VCaP (cell line): ENCODE data around the gene BMP2.

Experiments
- H3K27ac ChIP-seq: fragments of 450-650 bp; 2 replicates; pipeline ENCODE4 v1.5.1; 2017
- TF ChIP-seq, protein P1 (sequence below): fragments of 450-650 bp; conservative IDR thresholded peaks from 2 replicates; pipeline ENCODE4 v1.5.1; 2017; ENCODE audit warnings: mild to moderate bottlenecking, moderate library complexity

The BMP2 gene

DNA sequence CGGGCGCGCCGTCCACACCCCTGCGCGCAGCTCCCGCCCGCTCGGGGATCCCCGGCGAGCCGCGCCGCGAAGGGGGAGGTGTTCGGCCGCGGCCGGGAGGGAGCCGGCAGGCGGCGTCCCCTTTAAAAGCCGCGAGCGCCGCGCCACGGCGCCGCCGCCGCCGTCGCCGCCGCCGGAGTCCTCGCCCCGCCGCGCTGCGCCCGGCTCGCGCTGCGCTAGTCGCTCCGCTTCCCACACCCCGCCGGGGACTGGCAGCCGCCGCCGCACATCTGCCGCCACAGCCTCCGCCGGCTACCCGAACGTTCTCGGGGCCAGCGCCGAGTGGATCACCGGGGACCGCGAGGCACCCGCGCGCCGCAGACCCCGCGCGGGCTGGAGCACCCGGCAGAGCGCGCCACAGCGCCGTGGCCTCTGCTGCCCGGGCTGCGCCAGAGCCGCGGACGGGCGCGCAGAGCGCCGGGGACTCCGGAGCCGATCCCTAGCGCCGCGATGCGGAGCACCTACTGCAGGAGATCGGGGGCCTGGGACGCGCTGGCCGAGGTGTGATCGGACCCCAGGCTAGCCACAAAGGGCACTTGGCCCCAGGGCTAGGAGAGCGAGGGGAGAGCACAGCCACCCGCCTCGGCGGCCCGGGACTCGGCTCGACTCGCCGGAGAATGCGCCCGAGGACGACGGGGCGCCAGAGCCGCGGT is at the start of gene BMP2:
Gene BMP2, plus strand, starts transcription at position 151 of the 692 bp plus-strand sequence. CDS start 2,441 bp downstream, outside the sequence.
- TF ChIP-seq, protein P1, sequence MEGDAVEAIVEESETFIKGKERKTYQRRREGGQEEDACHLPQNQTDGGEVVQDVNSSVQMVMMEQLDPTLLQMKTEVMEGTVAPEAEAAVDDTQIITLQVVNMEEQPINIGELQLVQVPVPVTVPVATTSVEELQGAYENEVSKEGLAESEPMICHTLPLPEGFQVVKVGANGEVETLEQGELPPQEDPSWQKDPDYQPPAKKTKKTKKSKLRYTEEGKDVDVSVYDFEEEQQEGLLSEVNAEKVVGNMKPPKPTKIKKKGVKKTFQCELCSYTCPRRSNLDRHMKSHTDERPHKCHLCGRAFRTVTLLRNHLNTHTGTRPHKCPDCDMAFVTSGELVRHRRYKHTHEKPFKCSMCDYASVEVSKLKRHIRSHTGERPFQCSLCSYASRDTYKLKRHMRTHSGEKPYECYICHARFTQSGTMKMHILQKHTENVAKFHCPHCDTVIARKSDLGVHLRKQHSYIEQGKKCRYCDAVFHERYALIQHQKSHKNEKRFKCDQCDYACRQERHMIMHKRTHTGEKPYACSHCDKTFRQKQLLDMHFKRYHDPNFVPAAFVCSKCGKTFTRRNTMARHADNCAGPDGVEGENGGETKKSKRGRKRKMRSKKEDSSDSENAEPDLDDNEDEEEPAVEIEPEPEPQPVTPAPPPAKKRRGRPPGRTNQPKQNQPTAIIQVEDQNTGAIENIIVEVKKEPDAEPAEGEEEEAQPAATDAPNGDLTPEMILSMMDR: peak; percentile 21
- no peak within 1 kb of the TSS for H3K27ac ChIP-seq

DNA sequence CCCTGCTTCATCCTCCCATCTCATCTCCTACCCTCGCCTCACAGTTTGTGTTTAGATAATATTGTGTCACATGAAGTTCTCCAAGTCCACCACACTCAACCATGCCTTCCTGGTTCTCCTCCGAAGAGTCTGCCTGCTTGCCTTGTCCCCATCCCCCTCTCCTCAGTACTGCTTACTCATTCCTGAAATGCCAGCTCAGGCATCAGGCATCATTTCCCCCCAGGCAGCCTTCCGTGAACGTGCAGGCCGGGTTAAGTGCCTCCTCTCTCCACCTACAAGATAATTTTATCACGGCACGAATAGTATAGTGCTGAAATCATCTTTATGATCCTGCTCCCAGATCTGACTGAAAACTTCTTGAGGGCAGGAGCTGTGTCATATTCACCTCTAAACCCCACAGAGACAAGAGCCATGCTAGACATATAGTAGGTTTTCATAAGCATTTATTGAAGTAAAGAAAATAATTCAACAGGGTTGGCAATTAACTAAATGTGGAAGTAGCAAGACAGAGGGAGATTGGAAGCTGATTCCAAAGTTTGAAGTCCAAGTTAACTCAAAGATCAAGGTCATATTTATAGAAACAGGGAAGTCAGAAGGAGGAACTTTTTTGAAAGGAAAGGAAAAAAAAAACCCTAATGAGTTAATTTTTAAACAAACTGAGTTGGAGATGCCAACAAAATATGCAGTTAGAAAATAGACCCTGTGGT is 48.7 kb upstream of the BMP2 start:
- H3K27ac ChIP-seq: no peak overlapping the region
- TF ChIP-seq, protein P1: no peak

DNA sequence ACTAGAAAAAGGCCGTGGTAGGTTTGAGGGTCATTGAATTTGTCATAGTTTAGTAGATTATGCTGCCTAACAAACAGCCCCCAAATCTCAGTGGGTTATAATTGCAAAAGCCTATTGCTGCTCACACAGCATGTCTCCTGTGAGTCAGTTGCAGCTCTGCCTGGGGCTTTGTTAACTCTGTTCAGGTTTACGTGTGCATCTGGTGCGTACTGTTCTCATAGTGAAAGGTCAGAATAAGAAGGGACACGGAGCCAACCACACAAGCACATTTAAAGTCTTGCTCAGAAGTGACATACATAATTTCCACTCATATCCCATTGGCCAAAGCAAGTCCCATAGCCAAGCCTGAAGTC is 48.1 kb upstream of the BMP2 start:
- TF ChIP-seq, protein P1: no peak

DNA sequence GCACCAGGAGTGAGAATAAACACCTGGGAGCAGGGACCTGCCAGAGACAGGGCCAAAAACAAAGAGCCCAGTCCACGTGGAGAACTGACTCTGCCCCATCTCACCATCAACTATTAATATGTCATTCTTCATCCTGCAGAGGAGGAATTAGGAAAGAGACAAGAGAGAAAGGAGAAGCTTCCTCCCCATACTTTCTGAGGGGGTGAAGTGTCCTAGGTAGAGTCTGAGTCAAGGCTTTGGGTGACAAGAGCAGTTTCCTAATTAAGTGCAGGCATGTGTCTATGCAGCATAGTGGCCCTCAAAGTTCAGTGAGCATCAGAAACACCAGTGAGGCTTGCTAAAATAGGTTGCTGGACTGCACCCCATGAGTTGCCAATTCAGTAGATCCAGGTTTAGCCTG is 40.7 kb upstream of the BMP2 start:
- H3K27ac ChIP-seq: no peak overlapping the region
- TF ChIP-seq, protein P1: no peak

More for the DNA sequence above, 48.1 kb upstream of the BMP2 start:
- no peak overlapping the region for H3K27ac ChIP-seq

DNA sequence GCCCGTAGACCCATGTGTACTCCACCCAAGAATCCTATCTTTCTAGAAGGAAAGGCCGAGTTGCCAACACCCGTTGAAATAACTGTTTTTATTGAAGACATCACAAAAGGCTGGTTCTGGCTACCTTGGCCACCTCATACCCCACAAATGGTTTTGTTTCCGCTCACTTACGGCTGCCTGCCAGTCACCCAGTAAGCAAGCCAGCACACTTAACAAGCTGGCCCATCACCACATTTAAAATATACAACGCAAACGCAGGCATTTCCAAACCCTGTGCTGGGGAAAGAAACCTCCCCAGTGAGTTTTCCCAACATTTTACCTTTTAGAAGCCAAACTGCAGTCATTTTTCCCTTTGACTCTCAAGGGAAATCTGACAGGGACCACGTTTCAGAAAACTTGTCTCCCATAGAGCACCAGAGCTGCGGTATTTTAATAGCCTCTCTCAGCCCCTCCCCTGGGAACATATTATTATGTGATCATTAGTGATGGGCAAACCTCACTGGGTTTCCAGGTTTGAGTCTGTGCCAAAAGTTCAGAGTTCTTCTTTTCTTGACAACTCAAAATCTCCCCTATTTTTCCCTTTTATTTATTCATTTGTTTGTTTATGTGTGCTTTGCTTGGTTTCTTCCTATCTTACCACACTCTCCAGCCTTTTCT is 36.7 kb upstream of the BMP2 start:
- no peak overlapping the region for H3K27ac ChIP-seq
- TF ChIP-seq, protein P1: no peak

DNA sequence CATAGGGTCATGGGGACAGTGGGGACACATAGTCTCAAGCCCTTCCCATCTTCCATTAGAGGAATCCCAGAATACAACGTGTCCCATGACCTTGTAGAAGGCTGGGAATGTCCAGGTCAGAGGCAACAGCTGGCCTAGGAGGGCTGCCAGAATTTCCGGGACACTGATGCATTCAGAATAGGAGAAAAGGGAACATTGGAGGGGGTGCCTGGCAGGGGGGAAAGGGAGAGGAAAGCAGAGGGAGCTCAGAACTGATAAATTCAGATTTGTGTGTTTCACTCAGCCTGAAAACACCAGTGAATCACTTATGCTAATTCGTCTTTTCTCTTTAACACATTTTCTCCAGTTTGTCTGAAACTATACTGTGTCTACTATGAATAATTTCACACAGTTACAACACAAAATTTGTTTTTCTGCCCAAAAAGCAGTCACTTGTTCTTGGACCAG is 35.5 kb upstream of the BMP2 start:
- H3K27ac ChIP-seq: no peak overlapping the region
- TF ChIP-seq, protein P1: no peak

DNA sequence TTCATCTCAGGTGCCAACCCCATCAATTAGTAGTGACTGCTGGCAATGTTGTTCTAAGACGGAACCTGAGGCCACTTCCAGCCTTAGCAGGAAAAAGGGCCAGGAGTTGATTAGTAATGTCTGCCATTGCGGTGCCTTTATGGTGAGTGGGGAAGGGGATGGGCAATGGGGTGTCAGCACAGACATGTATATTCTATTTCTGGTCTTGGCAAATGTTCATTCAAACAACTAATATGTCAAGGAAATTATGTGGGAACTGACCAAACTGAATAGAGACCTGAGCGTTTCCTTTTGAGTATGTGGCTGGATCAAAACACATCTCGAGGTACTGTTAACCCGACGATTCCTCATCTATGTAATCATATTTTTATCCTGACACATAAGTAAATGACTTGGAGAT is 34.6 kb upstream of the BMP2 start:
- H3K27ac ChIP-seq: no peak overlapping the region
- TF ChIP-seq, protein P1: no peak
